Measurements from ENCODE around the gene PLA2G3.

GRCh38 chr22:31148488-31148887 lies 8.2 kb upstream of the PLA2G3 start:
- TF ChIP-seq CTCF (IDR thresholded peaks at IDR 0.05), result no peak
- no peak for TF ChIP-seq POLR2A (IDR thresholded peaks at IDR 0.05)
- no peak for TF ChIP-seq POLR2AphosphoS5 (IDR thresholded peaks at IDR 0.05)
